ENCODE measurements around the gene RAB27B. TPM values are rescaled to one million over a fixed set of nuclear protein-coding genes. Genes with fewer than 3 reads are reported as not detected.

The RAB27B gene
- total RNA-seq, 1 experiment from 2014 or later: 0.87 TPM

GRCh38 chr18:54878159-54878622 lies 49.9 kb downstream of the RAB27B start:
- H3K36me3 Mint-ChIP-seq: no peaks in the 10 kb centered on the region
- H3K9me3 Mint-ChIP-seq: peaks cover 5% of the 10 kb centered on the region; the same call in 1 of the 2 replicates
- peaks cover 24% of the 10 kb centered on the region for H3K27me3 Mint-ChIP-seq (ENCODE audit: low read depth)
- CTCF ChIA-PET: no interaction called here
- ATAC-seq: no peak
- TF ChIP-seq ZNF121 (CRISPR knock-in tag; IDR thresholded peaks at IDR 0.05): no peak
- peaks cover 4% of the 10 kb centered on the region for H3K4me1 Mint-ChIP-seq
- no peak overlapping the region for H3K4me3 Mint-ChIP-seq
- POLR2A ChIA-PET: no interaction called here
- H3K27ac Mint-ChIP-seq: no peak overlapping the region
- DNase-seq (ENCODE audit: low spot score): no peak

GRCh38 chr18:54878659-54879358 lies 50.5 kb downstream of the RAB27B start:
- peaks cover 30% of the 10 kb centered on the region for H3K27me3 Mint-ChIP-seq (ENCODE audit: low read depth)
- H3K27ac Mint-ChIP-seq: no peak overlapping the region
- no peak for TF ChIP-seq ZNF423 (CRISPR knock-in tag; IDR thresholded peaks at IDR 0.05)
- no peak for TF ChIP-seq AR (CRISPR knock-in tag; IDR thresholded peaks at IDR 0.05)
- CTCF ChIA-PET: no interaction called here
- H3K4me3 Mint-ChIP-seq: no peak overlapping the region
- POLR2A ChIA-PET: no interaction called here
- peaks cover 5% of the 10 kb centered on the region; the same call in 1 of the 2 replicates for H3K9me3 Mint-ChIP-seq
- H3K4me1 Mint-ChIP-seq: peaks cover 4% of the 10 kb centered on the region
- ATAC-seq (no peak), DNase-seq (ENCODE audit: low spot score) (no peak)
- H3K36me3 Mint-ChIP-seq: no peaks in the 10 kb centered on the region

- Mint-ChIP-seq H3K27me3 (ENCODE audit: low read depth) (peaks cover 37% of the 10 kb centered on the region), H3K4me3 (no peak overlapping the region), H3K36me3 (no peaks in the 10 kb centered on the region), H3K27ac (no peak overlapping the region), H3K9me3 (peaks cover 5% of the 10 kb centered on the region; the same call in 1 of the 2 replicates), H3K4me1 (peaks cover 4% of the 10 kb centered on the region)
- ChIA-PET POLR2A (no interaction called here), CTCF (no interaction called here)
- DNase-seq (ENCODE audit: low spot score): no peak
- ATAC-seq: no peak
- TF ChIP-seq E2F5 (CRISPR knock-in tag; IDR thresholded peaks at IDR 0.05) (no peak), CDX4 (CRISPR knock-in tag; IDR thresholded peaks at IDR 0.05; ENCODE audit: borderline replicate concordance) (no peak), ZNF396 (CRISPR knock-in tag; IDR thresholded peaks at IDR 0.05; ENCODE audit: borderline replicate concordance) (no peak), IRF1 (CRISPR knock-in tag; IDR thresholded peaks at IDR 0.05) (no peak), HMGXB4 (CRISPR knock-in tag; IDR thresholded peaks at IDR 0.05) (no peak), ZNF512 (CRISPR knock-in tag; IDR thresholded peaks at IDR 0.05; ENCODE audit: borderline replicate concordance) (no peak), ZNF281 (CRISPR knock-in tag; IDR thresholded peaks at IDR 0.05) (no peak), KAT7 (CRISPR knock-in tag; IDR thresholded peaks at IDR 0.05; ENCODE audit: borderline replicate concordance) (no peak), ATF2 (CRISPR knock-in tag; IDR thresholded peaks at IDR 0.05; ENCODE audit: borderline replicate concordance, low read depth) (no peak)
Measured at GRCh38 chr18:54879691-54880090, 51.4 kb downstream of the RAB27B start.

All from WTC11 (cell line).